ENCODE data around the gene SEMA6B.
A peak's percentile ranks its signal among the peaks of the same experiment; 100 is the strongest.
"Not testable (repeated sequence)": the region's sequence is repeated elsewhere in the genome, so short reads cannot be mapped to it uniquely, and the experiment has no call there.

Gene SEMA6B

GRCh38 chr19:4559569-4559968 lies at the start of gene SEMA6B:
SEMA6B (minus strand) TSS chr19:4559684; CDS start chr19:4558457, 1,227 bp downstream.
- peak; percentile 40 for DNase-seq (ENCODE audit: low spot score)

- DNase-seq (ENCODE audit: low spot score): peak; percentile 54
Observed at GRCh38 chr19:4606921-4607678, 47.6 kb upstream of the SEMA6B start.

GRCh38 chr19:4606181-4606580 lies 46.7 kb upstream of the SEMA6B start:
- DNase-seq (ENCODE audit: low spot score): no peak

- no peak for DNase-seq (ENCODE audit: low spot score)
Observed at GRCh38 chr19:4604912-4605311, 45.4 kb upstream of the SEMA6B start.

GRCh38 chr19:4602915-4603314 lies 43.4 kb upstream of the SEMA6B start:
- DNase-seq (ENCODE audit: low spot score): no peak

- DNase-seq (ENCODE audit: low spot score): no peak
Observed at GRCh38 chr19:4602173-4602788, 42.8 kb upstream of the SEMA6B start.

- no peak for DNase-seq (ENCODE audit: low spot score)
Observed at GRCh38 chr19:4600893-4601292, 41.4 kb upstream of the SEMA6B start.

- DNase-seq (ENCODE audit: low spot score): no peak
Observed at GRCh38 chr19:4600082-4600481, 40.6 kb upstream of the SEMA6B start.

- DNase-seq (ENCODE audit: low spot score): no peak
Observed at GRCh38 chr19:4598712-4599111, 39.2 kb upstream of the SEMA6B start.

GRCh38 chr19:4597975-4598671 lies 38.6 kb upstream of the SEMA6B start:
- DNase-seq (ENCODE audit: low spot score): no peak

- DNase-seq (ENCODE audit: low spot score): no peak
Observed at GRCh38 chr19:4597278-4597974, 37.9 kb upstream of the SEMA6B start.

- no peak for DNase-seq (ENCODE audit: low spot score)
Observed at GRCh38 chr19:4596033-4596904, 36.8 kb upstream of the SEMA6B start.

GRCh38 chr19:4595158-4595557 lies 35.7 kb upstream of the SEMA6B start:
- DNase-seq (ENCODE audit: low spot score): not testable (repeated sequence)

GRCh38 chr19:4594201-4594600 lies 34.7 kb upstream of the SEMA6B start:
- no peak for DNase-seq (ENCODE audit: low spot score)

- no peak for DNase-seq (ENCODE audit: low spot score)
Observed at GRCh38 chr19:4593409-4593851, 33.9 kb upstream of the SEMA6B start.

- no peak for DNase-seq (ENCODE audit: low spot score)
Observed at GRCh38 chr19:4592445-4592844, 33.0 kb upstream of the SEMA6B start.

- DNase-seq (ENCODE audit: low spot score): no peak
Observed at GRCh38 chr19:4591320-4591719, 31.8 kb upstream of the SEMA6B start.

GRCh38 chr19:4590559-4590958 lies 31.1 kb upstream of the SEMA6B start:
- DNase-seq (ENCODE audit: low spot score): no peak

- DNase-seq (ENCODE audit: low spot score): no peak
Observed at GRCh38 chr19:4589579-4590410, 30.3 kb upstream of the SEMA6B start.

- DNase-seq (ENCODE audit: low spot score): no peak
Observed at GRCh38 chr19:4588291-4588761, 28.8 kb upstream of the SEMA6B start.

All from Ammon's horn (tissue), 1 donor.